AG10803 (cell line): ENCODE data around the gene THAP9.
"Not testable (repeated sequence)": the region's sequence is repeated elsewhere in the genome, so short reads cannot be mapped to it uniquely, and the experiment has no call there.

ENCODE experiments used
- DNase-seq: peaks from one replicate; pipeline ENCODE4 v3.0.0; 2010; ENCODE audit warnings: low read depth
- H3K4me3 ChIP-seq: 2 replicates; pipeline ENCODE4 v1.5.1; 2011; ENCODE audit warnings: mild to moderate bottlenecking, low read length, control low read depth
- CTCF ChIP-seq: conservative IDR thresholded peaks from 2 replicates; pipeline ENCODE4 v1.5.1; 2011; ENCODE audit warnings: mild to moderate bottlenecking, low read length, control low read depth, inconsistent platforms

Gene THAP9

GRCh38 chr4:82864336-82864979, 36.1 kb upstream of the THAP9 start:
- no peak for TF ChIP-seq CTCF
- no peak for DNase-seq
- H3K4me3 ChIP-seq = no peak overlapping the region

- TF ChIP-seq CTCF = no peak
- no peak overlapping the region for H3K4me3 ChIP-seq
- DNase-seq = peak; percentile 92
These were observed 34.9 kb upstream of the THAP9 start for GRCh38 chr4:82865592-82865991.

- not testable (repeated sequence) for DNase-seq
These were observed 34.5 kb upstream of the THAP9 start for GRCh38 chr4:82866033-82866432.

GRCh38 chr4:82866706-82867385, 33.7 kb upstream of the THAP9 start:
- no peak for TF ChIP-seq CTCF
- peak; percentile 12 for DNase-seq
- H3K4me3 ChIP-seq = no peak overlapping the region

More at GRCh38 chr4:82866033-82866432, 34.5 kb upstream of the THAP9 start:
- H3K4me3 ChIP-seq = not testable (repeated sequence)

- TF ChIP-seq CTCF = no peak
- no peak overlapping the region for H3K4me3 ChIP-seq
- no peak for DNase-seq
These were observed 32.0 kb upstream of the THAP9 start for GRCh38 chr4:82868572-82868971.

- no peak for DNase-seq
- H3K4me3 ChIP-seq = no peak overlapping the region
- no peak for TF ChIP-seq CTCF
These were observed 15.1 kb upstream of the THAP9 start for GRCh38 chr4:82885410-82885809.

- DNase-seq = no peak
- peak overlapping the region; percentile 29 for H3K4me3 ChIP-seq
- no peak for TF ChIP-seq CTCF
These were observed 14.2 kb upstream of the THAP9 start for GRCh38 chr4:82886147-82886942.
